Esophagus muscularis mucosa (tissue), 4 donors: ENCODE data around the gene TOM1L2. TPM values are rescaled to one million over a fixed set of nuclear protein-coding genes. Genes with fewer than 3 reads are reported as not detected.

Experiments
- DNase-seq: peaks from one replicate; pipeline ENCODE4 v3.0.0-alpha.2; 2017; ENCODE audit errors: extremely low spot score
- H3K27ac ChIP-seq, 4 donors: fragments of 200-600 bp; sonication (generic); replicated peaks in 1 of 4; 1 replicate in 3 of 4; 2 replicates in 1 of 4; pipeline ENCODE4 v1.5.1; 2016 to 2019; ENCODE audit warnings: mild to moderate bottlenecking in 1 of 4
- H3K27me3 ChIP-seq, 4 donors: fragments of 200-600 bp; sonication (generic); one replicate each; pipeline versions ENCODE4 v1.5.1 to v1.6.0; 2016 to 2019
- H3K36me3 ChIP-seq, 4 donors: fragments of 200-600 bp; sonication (generic); one replicate each; pipeline ENCODE4 v1.5.1; 2016 to 2019
- H3K4me1 ChIP-seq, 4 donors: fragments of 200-600 bp; sonication (generic); one replicate each; pipeline ENCODE4 v1.5.1; 2016 to 2019
- H3K4me3 ChIP-seq, 4 donors: fragments of 200-600 bp; sonication (generic); 1 replicate in 2 of 4; 2 replicates in 2 of 4; pipeline ENCODE4 v1.5.1; 2016 to 2019; ENCODE audit warnings: mild to moderate bottlenecking in 4 of 4, moderate library complexity in 1 of 4
- H3K9me3 ChIP-seq, 4 donors: fragments of 200-600 bp; sonication (generic); 1 replicate in 3 of 4; 2 replicates in 1 of 4; pipeline ENCODE4 v1.5.1; 2016 to 2019
- EP300 ChIP-seq: sonication (generic); formaldehyde crosslinking; IDR thresholded peaks from one replicate; pipeline ENCODE4 v1.6.1; 2017; ENCODE audit warnings: antibody characterized with exemption
- POLR2A ChIP-seq: fragments of 450-650 bp; IDR thresholded peaks from one replicate; pipeline ENCODE4 v1.6.1; 2017; ENCODE audit warnings: antibody characterized with exemption, moderate library complexity, mild to moderate bottlenecking, low read depth
- POLR2AphosphoS5 ChIP-seq, 2 donors: sonication (generic); formaldehyde crosslinking; IDR thresholded peaks; one replicate each; pipeline ENCODE4 v1.6.1; 2017; ENCODE audit warnings: antibody characterized with exemption in 2 of 2
- WGBS: methylation state at CpG from one replicate; pipeline ENCODE4 v1.1.5; 2018; 5-methylcytosine and 5-hydroxymethylcytosine counted together
- intact Hi-C: fragments of 100-400 bp; cut with DNase I; formaldehyde crosslinking; loops from one replicate; pipeline ENCODE4 v1.15.1; 2023
- small RNA-seq, 3 donors: library from RNA; depleted of rRNA; stranded (forward); fragments of <200 nt; gene quantifications; one replicate each; pipeline ENCODE3, GENCODE V24; 2016
- total RNA-seq, 4 donors: library from RNA; depleted of rRNA; stranded (reverse); fragments of >200 nt; gene quantifications; one replicate each; pipeline versions ENCODE4 v1.1.0 to v1.2.1, GENCODE V29; 2016
- TF ChIP-seq, protein P1 (sequence below), 3 experiments: fragments of 200-600 bp in 2 of 3; fragments of 450-650 bp in 1 of 3; sonication (generic) in 2 of 3; IDR thresholded peaks; one replicate each; pipeline ENCODE4 v1.5.1; 2017 to 2019; ENCODE audit warnings: antibody characterized with exemption in 3 of 3, mild to moderate bottlenecking in 2 of 3, moderate library complexity in 1 of 3

TOM1L2 gene
- total RNA-seq, 4 donors from 2014 or later, result 64.4 to 96.9 (median 75.0) TPM

DNA sequence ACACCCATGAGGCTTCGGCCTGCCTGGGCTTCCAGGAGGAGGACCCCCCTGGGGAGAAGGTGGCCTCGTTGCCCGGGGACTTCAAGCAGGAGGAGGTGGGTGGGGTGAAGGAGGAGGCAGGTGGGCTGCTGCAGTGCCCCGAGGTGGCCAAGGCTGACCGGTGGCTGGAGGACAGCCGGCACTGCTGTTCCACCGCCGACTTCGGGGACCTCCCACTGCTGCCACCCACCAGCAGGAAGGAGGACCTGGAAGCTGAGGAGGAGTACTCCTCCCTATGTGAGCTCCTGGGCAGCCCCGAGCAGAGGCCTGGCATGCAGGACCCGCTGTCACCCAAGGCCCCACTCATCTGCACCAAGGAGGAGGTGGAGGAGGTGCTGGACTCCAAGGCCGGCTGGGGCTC is 176.9 kb downstream of the TOM1L2 start:
- no peak overlapping the region for H3K4me3 ChIP-seq
- WGBS, result 85% methylated on average over 12 of the region's 12 CpGs
- peaks cover 36 to 79% (median 64%) of the 10 kb centered on the region in 4 donors for H3K4me1 ChIP-seq
- peaks cover 7 to 66% (median 58%) of the 10 kb centered on the region in 4 donors for H3K36me3 ChIP-seq
- no peaks in the 10 kb centered on the region for H3K27me3 ChIP-seq
- intact Hi-C loops, result no loop called here
- H3K9me3 ChIP-seq, result no peaks in the 10 kb centered on the region
- no peak for TF ChIP-seq POLR2A
- TF ChIP-seq, protein P1, sequence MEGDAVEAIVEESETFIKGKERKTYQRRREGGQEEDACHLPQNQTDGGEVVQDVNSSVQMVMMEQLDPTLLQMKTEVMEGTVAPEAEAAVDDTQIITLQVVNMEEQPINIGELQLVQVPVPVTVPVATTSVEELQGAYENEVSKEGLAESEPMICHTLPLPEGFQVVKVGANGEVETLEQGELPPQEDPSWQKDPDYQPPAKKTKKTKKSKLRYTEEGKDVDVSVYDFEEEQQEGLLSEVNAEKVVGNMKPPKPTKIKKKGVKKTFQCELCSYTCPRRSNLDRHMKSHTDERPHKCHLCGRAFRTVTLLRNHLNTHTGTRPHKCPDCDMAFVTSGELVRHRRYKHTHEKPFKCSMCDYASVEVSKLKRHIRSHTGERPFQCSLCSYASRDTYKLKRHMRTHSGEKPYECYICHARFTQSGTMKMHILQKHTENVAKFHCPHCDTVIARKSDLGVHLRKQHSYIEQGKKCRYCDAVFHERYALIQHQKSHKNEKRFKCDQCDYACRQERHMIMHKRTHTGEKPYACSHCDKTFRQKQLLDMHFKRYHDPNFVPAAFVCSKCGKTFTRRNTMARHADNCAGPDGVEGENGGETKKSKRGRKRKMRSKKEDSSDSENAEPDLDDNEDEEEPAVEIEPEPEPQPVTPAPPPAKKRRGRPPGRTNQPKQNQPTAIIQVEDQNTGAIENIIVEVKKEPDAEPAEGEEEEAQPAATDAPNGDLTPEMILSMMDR (IDR thresholded peaks at IDR 0.05), result no peak
- TF ChIP-seq POLR2AphosphoS5 (IDR thresholded peaks at IDR 0.05), result no peak
- no peak for TF ChIP-seq EP300
- no peak for DNase-seq
- H3K27ac ChIP-seq, result no peak overlapping the region

DNA sequence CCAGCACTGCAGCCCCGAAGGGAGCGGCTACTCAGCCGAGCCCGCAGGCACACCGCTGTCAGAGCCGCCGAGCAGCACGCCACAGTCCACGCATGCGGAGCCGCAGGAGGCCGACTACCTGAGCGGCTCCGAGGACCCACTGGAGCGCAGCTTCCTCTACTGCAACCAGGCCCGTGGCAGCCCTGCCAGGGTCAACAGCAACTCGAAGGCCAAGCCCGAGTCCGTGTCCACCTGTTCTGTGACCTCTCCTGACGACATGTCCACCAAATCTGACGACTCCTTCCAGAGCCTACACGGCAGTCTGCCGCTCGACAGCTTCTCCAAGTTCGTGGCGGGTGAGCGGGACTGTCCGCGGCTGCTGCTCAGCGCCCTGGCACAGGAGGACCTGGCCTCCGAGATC is 177.8 kb downstream of the TOM1L2 start:
- TF ChIP-seq EP300 (no peak), POLR2AphosphoS5 (IDR thresholded peaks at IDR 0.05) (no peak), POLR2A (no peak)
- TF ChIP-seq, protein P1 (IDR thresholded peaks at IDR 0.05), result no peak
- Histone ChIP-seq H3K27ac (peak overlapping the region in 1 of 4 donors; percentile 61), H3K4me1 (peaks cover 42 to 79% (median 64%) of the 10 kb centered on the region in 4 donors), H3K36me3 (peaks cover 7 to 61% (median 58%) of the 10 kb centered on the region in 4 donors), H3K27me3 (no peaks in the 10 kb centered on the region), H3K4me3 (no peak overlapping the region), H3K9me3 (no peaks in the 10 kb centered on the region)
- intact Hi-C loops, result no loop called here
- DNase-seq, result no peak
- 95% methylated on average over 4 of the region's 31 CpGs for WGBS

Small RNAs within 50 kb of the gene (small RNA-seq; reads per million reads assigned to genes)
- 0 to 0.08 (median 0) reads per million in 3 donors for gene MIR33B
- gene MIR6777, result 0 to 0.51 (median 0.19) reads per million in 3 donors

Other genes with a start within 250 kb of the TOM1L2 start
- 10 to 100 TPM; 28.1 to 62.6 (median 39.7) TPM for gene SREBF1, start 135.4 kb downstream of the TOM1L2 start, total RNA-seq
- 1 to 10 TPM in 2 of 4 donors, under 1 TPM in 2; 0.71 to 4.2 (median 1.4) TPM for gene DRC3, start 462 bp upstream of the TOM1L2 start, total RNA-seq
- 10 to 100 TPM; 10.4 to 26.1 (median 12.3) TPM for gene ATPAF2, start 66.8 kb upstream of the TOM1L2 start, total RNA-seq
- gene GID4, start 67.0 kb upstream of the TOM1L2 start, total RNA-seq, result 10 to 100 TPM; 33.1 to 39.8 (median 34.4) TPM
- 10 to 100 TPM; 27.4 to 33.8 (median 33.0) TPM for gene DRG2, start 115.5 kb upstream of the TOM1L2 start, total RNA-seq
- under 1 TPM; 0.33 to 0.98 (median 0.61) TPM for gene MYO15A, start 136.4 kb upstream of the TOM1L2 start, total RNA-seq
- gene ALKBH5, start 211.4 kb upstream of the TOM1L2 start, total RNA-seq, result 100 to 1,000 TPM; 120 to 197 (median 151) TPM